ENCODE results near the gene PSMD2. TPM values are rescaled to one million over a fixed set of nuclear protein-coding genes. Genes with fewer than 3 reads are reported as not detected.

The PSMD2 gene
- total RNA-seq, 1 experiment from 2014 or later = 359 TPM

GRCh38 chr3:184277366-184277765 is 21.7 kb upstream of the PSMD2 start:
- Mint-ChIP-seq H3K27me3 (ENCODE audit: low read depth) (peaks cover 57% of the 10 kb centered on the region), H3K36me3 (no peaks in the 10 kb centered on the region), H3K4me3 (no peak overlapping the region), H3K9me3 (no peaks in the 10 kb centered on the region), H3K4me1 (peaks cover 5% of the 10 kb centered on the region), H3K27ac (no peak overlapping the region)
- CTCF ChIA-PET = no interaction called here
- DNase-seq (ENCODE audit: low spot score) (no peak), ATAC-seq (no peak)
- POLR2A ChIA-PET = no interaction called here
- TF ChIP-seq NR1H2 (CRISPR knock-in tag; IDR thresholded peaks at IDR 0.05) (no peak), SOX15 (CRISPR knock-in tag; IDR thresholded peaks at IDR 0.05) (no peak), HMGXB4 (CRISPR knock-in tag; IDR thresholded peaks at IDR 0.05) (no peak), ZNF423 (CRISPR knock-in tag; IDR thresholded peaks at IDR 0.05) (no peak), NFE2L1 (CRISPR knock-in tag; IDR thresholded peaks at IDR 0.05) (no peak), GTF2I (CRISPR knock-in tag; conservative IDR thresholded peaks at IDR 0.05) (no peak), RELA (CRISPR knock-in tag; IDR thresholded peaks at IDR 0.05; ENCODE audit: borderline replicate concordance) (no peak), ATF1 (CRISPR knock-in tag; IDR thresholded peaks at IDR 0.05) (no peak), ZBTB43 (CRISPR knock-in tag; IDR thresholded peaks at IDR 0.05) (no peak), OVOL2 (CRISPR knock-in tag; IDR thresholded peaks at IDR 0.05; ENCODE audit: borderline replicate concordance) (no peak), JUN (CRISPR knock-in tag; IDR thresholded peaks at IDR 0.05) (no peak), NR2C2 (CRISPR knock-in tag; IDR thresholded peaks at IDR 0.05) (no peak), FOXJ3 (CRISPR knock-in tag; IDR thresholded peaks at IDR 0.05; ENCODE audit: borderline replicate concordance) (no peak)
- TF ChIP-seq, protein P1, sequence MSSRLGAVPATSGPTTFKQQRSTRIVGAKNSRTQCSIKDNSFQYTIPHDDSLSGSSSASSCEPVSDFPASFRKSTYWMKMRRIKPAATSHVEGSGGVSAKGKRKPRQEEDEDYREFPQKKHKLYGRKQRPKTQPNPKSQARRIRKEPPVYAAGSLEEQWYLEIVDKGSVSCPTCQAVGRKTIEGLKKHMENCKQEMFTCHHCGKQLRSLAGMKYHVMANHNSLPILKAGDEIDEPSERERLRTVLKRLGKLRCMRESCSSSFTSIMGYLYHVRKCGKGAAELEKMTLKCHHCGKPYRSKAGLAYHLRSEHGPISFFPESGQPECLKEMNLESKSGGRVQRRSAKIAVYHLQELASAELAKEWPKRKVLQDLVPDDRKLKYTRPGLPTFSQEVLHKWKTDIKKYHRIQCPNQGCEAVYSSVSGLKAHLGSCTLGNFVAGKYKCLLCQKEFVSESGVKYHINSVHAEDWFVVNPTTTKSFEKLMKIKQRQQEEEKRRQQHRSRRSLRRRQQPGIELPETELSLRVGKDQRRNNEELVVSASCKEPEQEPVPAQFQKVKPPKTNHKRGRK (CRISPR knock-in tag; IDR thresholded peaks at IDR 0.05; ENCODE audit: borderline replicate concordance) = no peak
- TF ChIP-seq, protein P2, sequence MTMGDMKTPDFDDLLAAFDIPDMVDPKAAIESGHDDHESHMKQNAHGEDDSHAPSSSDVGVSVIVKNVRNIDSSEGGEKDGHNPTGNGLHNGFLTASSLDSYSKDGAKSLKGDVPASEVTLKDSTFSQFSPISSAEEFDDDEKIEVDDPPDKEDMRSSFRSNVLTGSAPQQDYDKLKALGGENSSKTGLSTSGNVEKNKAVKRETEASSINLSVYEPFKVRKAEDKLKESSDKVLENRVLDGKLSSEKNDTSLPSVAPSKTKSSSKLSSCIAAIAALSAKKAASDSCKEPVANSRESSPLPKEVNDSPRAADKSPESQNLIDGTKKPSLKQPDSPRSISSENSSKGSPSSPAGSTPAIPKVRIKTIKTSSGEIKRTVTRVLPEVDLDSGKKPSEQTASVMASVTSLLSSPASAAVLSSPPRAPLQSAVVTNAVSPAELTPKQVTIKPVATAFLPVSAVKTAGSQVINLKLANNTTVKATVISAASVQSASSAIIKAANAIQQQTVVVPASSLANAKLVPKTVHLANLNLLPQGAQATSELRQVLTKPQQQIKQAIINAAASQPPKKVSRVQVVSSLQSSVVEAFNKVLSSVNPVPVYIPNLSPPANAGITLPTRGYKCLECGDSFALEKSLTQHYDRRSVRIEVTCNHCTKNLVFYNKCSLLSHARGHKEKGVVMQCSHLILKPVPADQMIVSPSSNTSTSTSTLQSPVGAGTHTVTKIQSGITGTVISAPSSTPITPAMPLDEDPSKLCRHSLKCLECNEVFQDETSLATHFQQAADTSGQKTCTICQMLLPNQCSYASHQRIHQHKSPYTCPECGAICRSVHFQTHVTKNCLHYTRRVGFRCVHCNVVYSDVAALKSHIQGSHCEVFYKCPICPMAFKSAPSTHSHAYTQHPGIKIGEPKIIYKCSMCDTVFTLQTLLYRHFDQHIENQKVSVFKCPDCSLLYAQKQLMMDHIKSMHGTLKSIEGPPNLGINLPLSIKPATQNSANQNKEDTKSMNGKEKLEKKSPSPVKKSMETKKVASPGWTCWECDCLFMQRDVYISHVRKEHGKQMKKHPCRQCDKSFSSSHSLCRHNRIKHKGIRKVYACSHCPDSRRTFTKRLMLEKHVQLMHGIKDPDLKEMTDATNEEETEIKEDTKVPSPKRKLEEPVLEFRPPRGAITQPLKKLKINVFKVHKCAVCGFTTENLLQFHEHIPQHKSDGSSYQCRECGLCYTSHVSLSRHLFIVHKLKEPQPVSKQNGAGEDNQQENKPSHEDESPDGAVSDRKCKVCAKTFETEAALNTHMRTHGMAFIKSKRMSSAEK (CRISPR knock-in tag; IDR thresholded peaks at IDR 0.05; ENCODE audit: borderline replicate concordance) = no peak

- Mint-ChIP-seq H3K36me3 (no peaks in the 10 kb centered on the region), H3K27ac (no peak overlapping the region), H3K4me1 (peaks cover 5% of the 10 kb centered on the region; the same call in 1 of the 2 replicates), H3K4me3 (no peak overlapping the region), H3K27me3 (ENCODE audit: low read depth) (peaks cover 11% of the 10 kb centered on the region), H3K9me3 (no peaks in the 10 kb centered on the region)
- ChIA-PET POLR2A (no interaction called here), CTCF (interaction anchor here (0.6 to 1.3 kb wide), 3 partner anchors 33 to 75 kb away, joined by 3 to 4 read pairs (median 4); partner anchors contain the start of gene EEF1AKMT4)
- DNase-seq (ENCODE audit: low spot score) = no peak
- no peak for ATAC-seq
- TF ChIP-seq ATF1 (CRISPR knock-in tag; IDR thresholded peaks at IDR 0.05) (no peak), ZNF232 (CRISPR knock-in tag; IDR thresholded peaks at IDR 0.05) (no peak), CREM (CRISPR knock-in tag; IDR thresholded peaks at IDR 0.05) (no peak), SOX15 (CRISPR knock-in tag; IDR thresholded peaks at IDR 0.05) (no peak), NFE2L1 (CRISPR knock-in tag; IDR thresholded peaks at IDR 0.05) (no peak), ELF4 (CRISPR knock-in tag; IDR thresholded peaks at IDR 0.05; ENCODE audit: low read depth) (no peak), FOXK1 (CRISPR knock-in tag; IDR thresholded peaks at IDR 0.05) (no peak), ZNF396 (CRISPR knock-in tag; IDR thresholded peaks at IDR 0.05; ENCODE audit: borderline replicate concordance) (no peak)
- TF ChIP-seq, protein P3, sequence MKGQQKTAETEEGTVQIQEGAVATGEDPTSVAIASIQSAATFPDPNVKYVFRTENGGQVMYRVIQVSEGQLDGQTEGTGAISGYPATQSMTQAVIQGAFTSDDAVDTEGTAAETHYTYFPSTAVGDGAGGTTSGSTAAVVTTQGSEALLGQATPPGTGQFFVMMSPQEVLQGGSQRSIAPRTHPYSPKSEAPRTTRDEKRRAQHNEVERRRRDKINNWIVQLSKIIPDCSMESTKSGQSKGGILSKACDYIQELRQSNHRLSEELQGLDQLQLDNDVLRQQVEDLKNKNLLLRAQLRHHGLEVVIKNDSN (CRISPR knock-in tag; IDR thresholded peaks at IDR 0.05) = no peak
- TF ChIP-seq, protein P4, sequence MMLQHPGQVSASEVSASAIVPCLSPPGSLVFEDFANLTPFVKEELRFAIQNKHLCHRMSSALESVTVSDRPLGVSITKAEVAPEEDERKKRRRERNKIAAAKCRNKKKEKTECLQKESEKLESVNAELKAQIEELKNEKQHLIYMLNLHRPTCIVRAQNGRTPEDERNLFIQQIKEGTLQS (CRISPR knock-in tag; conservative IDR thresholded peaks at IDR 0.05) = no peak
- TF ChIP-seq, protein P5, sequence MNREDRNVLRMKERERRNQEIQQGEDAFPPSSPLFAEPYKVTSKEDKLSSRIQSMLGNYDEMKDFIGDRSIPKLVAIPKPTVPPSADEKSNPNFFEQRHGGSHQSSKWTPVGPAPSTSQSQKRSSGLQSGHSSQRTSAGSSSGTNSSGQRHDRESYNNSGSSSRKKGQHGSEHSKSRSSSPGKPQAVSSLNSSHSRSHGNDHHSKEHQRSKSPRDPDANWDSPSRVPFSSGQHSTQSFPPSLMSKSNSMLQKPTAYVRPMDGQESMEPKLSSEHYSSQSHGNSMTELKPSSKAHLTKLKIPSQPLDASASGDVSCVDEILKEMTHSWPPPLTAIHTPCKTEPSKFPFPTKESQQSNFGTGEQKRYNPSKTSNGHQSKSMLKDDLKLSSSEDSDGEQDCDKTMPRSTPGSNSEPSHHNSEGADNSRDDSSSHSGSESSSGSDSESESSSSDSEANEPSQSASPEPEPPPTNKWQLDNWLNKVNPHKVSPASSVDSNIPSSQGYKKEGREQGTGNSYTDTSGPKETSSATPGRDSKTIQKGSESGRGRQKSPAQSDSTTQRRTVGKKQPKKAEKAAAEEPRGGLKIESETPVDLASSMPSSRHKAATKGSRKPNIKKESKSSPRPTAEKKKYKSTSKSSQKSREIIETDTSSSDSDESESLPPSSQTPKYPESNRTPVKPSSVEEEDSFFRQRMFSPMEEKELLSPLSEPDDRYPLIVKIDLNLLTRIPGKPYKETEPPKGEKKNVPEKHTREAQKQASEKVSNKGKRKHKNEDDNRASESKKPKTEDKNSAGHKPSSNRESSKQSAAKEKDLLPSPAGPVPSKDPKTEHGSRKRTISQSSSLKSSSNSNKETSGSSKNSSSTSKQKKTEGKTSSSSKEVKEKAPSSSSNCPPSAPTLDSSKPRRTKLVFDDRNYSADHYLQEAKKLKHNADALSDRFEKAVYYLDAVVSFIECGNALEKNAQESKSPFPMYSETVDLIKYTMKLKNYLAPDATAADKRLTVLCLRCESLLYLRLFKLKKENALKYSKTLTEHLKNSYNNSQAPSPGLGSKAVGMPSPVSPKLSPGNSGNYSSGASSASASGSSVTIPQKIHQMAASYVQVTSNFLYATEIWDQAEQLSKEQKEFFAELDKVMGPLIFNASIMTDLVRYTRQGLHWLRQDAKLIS (CRISPR knock-in tag; IDR thresholded peaks at IDR 0.05; ENCODE audit: borderline replicate concordance) = no peak
These were observed 16.1 kb upstream of the PSMD2 start for GRCh38 chr3:184282941-184283340.

Measured in WTC11 (cell line).